Uterus (tissue), 2 donors: ENCODE results near the gene SERPINE1.

Experiments used
- POLR2A ChIP-seq, 2 donors: fragments of 450-650 bp; IDR thresholded peaks; one replicate each; pipeline ENCODE4 v1.6.1; 2016; ENCODE audit warnings: antibody characterized with exemption in 2 of 2, mild to moderate bottlenecking in 1 of 2, moderate library complexity in 1 of 2
- TF ChIP-seq, protein P1 (sequence below), 4 experiments: fragments of 200-600 bp in 2 of 4; fragments of 450-650 bp in 2 of 4; sonication (generic) in 2 of 4; IDR thresholded peaks; one replicate each; pipeline ENCODE4 v1.5.1; 2016 to 2019; ENCODE audit warnings: antibody characterized with exemption in 4 of 4, mild to moderate bottlenecking in 2 of 4, moderate library complexity in 1 of 4

DNA sequence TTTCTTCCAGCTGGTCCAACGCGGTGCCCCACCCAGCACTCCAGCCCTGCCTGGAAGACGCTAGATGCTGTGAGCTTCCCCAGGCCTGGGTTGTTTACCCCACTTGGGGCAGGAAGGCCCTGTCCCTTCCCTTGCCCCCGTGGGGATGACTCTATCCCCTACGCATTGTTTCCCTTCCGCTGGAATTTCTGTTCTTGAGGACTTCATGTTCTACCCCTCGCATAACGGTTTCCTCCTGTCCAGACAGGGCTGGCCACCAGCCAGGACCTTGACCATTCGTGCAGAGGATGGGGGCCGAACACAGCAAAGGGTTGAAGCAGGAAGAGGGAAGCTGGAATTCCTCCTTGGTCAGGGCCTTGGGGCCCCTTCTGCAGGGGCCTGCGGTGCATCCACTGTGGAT, 14.7 kb upstream of the SERPINE1 start:
- TF ChIP-seq, protein P1, sequence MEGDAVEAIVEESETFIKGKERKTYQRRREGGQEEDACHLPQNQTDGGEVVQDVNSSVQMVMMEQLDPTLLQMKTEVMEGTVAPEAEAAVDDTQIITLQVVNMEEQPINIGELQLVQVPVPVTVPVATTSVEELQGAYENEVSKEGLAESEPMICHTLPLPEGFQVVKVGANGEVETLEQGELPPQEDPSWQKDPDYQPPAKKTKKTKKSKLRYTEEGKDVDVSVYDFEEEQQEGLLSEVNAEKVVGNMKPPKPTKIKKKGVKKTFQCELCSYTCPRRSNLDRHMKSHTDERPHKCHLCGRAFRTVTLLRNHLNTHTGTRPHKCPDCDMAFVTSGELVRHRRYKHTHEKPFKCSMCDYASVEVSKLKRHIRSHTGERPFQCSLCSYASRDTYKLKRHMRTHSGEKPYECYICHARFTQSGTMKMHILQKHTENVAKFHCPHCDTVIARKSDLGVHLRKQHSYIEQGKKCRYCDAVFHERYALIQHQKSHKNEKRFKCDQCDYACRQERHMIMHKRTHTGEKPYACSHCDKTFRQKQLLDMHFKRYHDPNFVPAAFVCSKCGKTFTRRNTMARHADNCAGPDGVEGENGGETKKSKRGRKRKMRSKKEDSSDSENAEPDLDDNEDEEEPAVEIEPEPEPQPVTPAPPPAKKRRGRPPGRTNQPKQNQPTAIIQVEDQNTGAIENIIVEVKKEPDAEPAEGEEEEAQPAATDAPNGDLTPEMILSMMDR (IDR thresholded peaks at IDR 0.05): no peak
- TF ChIP-seq POLR2A (IDR thresholded peaks at IDR 0.05): peak in 1 of 2 donors; percentile 4
